ENCODE results near the gene PCNA. TPM values are rescaled to one million over a fixed set of nuclear protein-coding genes. Genes with fewer than 3 reads are reported as not detected.

The PCNA gene
- polyA plus RNA-seq, 1 donor (not counting 4 experiments of a cell fraction or from before 2014, with no cell fraction given): 130 TPM

DNA sequence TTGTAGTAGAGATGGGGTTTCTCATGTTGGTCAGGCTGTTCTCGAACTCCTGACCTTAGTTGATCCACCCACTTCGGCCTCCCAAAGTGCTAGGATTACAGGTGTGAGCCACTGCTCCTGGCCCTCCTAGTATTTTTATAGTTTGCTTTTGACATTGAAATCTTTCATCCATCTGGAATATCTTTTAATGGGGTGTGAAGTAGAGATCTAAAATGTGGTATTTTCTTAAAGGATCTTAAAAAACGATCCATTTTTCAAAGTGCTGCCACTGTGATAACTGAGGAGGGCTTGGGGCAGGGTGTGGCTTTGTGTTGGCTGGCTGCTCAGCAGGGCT, 30.1 kb upstream of the PCNA start:
- dilution Hi-C loops (cut with MboI; ENCODE audit: extremely low pct_ligation_motif_present, low sequenced_read_pairs): no loop called here
- peaks cover 61% of the 10 kb centered on the region for H3K79me2 ChIP-seq (ENCODE audit: control insufficient read depth, insufficient read depth, low read length)
- H3K27me3 ChIP-seq (ENCODE audit: control insufficient read depth, extremely low read depth, insufficient read depth, low read length): no peaks in the 10 kb centered on the region
- DNase-seq (ENCODE audit: low read depth, low spot score) (no peak), FAIRE-seq (no peak)
- H3K9ac ChIP-seq (ENCODE audit: control insufficient read depth, extremely low read depth, insufficient read depth, low read length): no peak overlapping the region
- no peak overlapping the region for H2AFZ ChIP-seq (ENCODE audit: control insufficient read depth, low read length)
- peaks cover 32% of the 10 kb centered on the region for H3K4me1 ChIP-seq (ENCODE audit: control insufficient read depth, extremely low read depth, insufficient read depth, low read length)
- H4K20me1 ChIP-seq (ENCODE audit: control insufficient read depth, extremely low read depth, insufficient read depth, low read length): no peaks in the 10 kb centered on the region
- no peak overlapping the region for H3K27ac ChIP-seq (ENCODE audit: control insufficient read depth, insufficient read depth, low read length)
- no peaks in the 10 kb centered on the region for H3K9me3 ChIP-seq (ENCODE audit: control insufficient read depth, low read depth, low read length)
- H3K4me3 ChIP-seq (ENCODE audit: control insufficient read depth in 2 of 3, extremely low read depth in 1 of 3, insufficient read depth in 2 of 3, low read depth in 1 of 3, low read length in 3 of 3): no peak overlapping the region
- peaks cover 3% of the 10 kb centered on the region for H3K9me1 ChIP-seq (ENCODE audit: control insufficient read depth, extremely low read depth, insufficient read depth, low read length)
- TF ChIP-seq EZH2 (IDR thresholded peaks at IDR 0.05; ENCODE audit: low read length): no peak
- TF ChIP-seq, protein P1, sequence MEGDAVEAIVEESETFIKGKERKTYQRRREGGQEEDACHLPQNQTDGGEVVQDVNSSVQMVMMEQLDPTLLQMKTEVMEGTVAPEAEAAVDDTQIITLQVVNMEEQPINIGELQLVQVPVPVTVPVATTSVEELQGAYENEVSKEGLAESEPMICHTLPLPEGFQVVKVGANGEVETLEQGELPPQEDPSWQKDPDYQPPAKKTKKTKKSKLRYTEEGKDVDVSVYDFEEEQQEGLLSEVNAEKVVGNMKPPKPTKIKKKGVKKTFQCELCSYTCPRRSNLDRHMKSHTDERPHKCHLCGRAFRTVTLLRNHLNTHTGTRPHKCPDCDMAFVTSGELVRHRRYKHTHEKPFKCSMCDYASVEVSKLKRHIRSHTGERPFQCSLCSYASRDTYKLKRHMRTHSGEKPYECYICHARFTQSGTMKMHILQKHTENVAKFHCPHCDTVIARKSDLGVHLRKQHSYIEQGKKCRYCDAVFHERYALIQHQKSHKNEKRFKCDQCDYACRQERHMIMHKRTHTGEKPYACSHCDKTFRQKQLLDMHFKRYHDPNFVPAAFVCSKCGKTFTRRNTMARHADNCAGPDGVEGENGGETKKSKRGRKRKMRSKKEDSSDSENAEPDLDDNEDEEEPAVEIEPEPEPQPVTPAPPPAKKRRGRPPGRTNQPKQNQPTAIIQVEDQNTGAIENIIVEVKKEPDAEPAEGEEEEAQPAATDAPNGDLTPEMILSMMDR (optimal IDR thresholded peaks at IDR 0.05 in 1 of 3, IDR thresholded peaks at IDR 0.05 in 1 of 3, conservative IDR thresholded peaks at IDR 0.05 in 1 of 3; ENCODE audit: extremely low read depth in 1 of 3, insufficient read depth in 2 of 3, low read length in 3 of 3): no peak
- H3K36me3 ChIP-seq (ENCODE audit: control insufficient read depth in 2 of 2, extremely low read depth in 1 of 2, insufficient read depth in 2 of 2, low read length in 2 of 2): no peaks in the 10 kb centered on the region
- H3K4me2 ChIP-seq (ENCODE audit: control insufficient read depth, extremely low read depth, insufficient read depth, low read depth, low read length): no peak overlapping the region

DNA sequence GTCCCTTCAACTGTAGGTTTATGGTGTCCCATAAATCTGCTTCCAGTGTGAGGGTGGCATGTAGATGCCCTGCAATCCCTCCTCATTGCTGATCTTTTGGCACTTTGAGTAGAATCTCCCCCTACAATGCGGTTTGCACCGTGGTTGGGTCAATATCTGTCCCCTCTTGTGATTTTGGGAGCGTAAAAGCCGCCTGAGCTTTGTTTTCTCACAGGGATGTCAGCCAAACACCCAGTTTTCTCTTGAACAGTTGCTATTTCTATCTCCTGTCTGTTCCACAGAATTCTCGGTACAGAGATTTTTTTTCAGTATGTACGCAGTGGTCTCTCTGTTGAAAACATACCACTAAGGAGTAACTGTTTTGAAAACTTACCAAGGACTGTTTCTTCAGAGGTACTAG, 28.8 kb upstream of the PCNA start:
- no peak overlapping the region for H3K27ac ChIP-seq (ENCODE audit: control insufficient read depth, insufficient read depth, low read length)
- DNase-seq (ENCODE audit: low read depth, low spot score) (no peak), FAIRE-seq (no peak)
- peaks cover 63% of the 10 kb centered on the region for H3K79me2 ChIP-seq (ENCODE audit: control insufficient read depth, insufficient read depth, low read length)
- H3K4me3 ChIP-seq (ENCODE audit: control insufficient read depth in 2 of 3, extremely low read depth in 1 of 3, insufficient read depth in 2 of 3, low read depth in 1 of 3, low read length in 3 of 3): no peak overlapping the region
- H4K20me1 ChIP-seq (ENCODE audit: control insufficient read depth, extremely low read depth, insufficient read depth, low read length): no peaks in the 10 kb centered on the region
- no peak overlapping the region for H3K4me2 ChIP-seq (ENCODE audit: control insufficient read depth, extremely low read depth, insufficient read depth, low read depth, low read length)
- peaks cover 3% of the 10 kb centered on the region for H3K9me1 ChIP-seq (ENCODE audit: control insufficient read depth, extremely low read depth, insufficient read depth, low read length)
- dilution Hi-C loops (cut with MboI; ENCODE audit: extremely low pct_ligation_motif_present, low sequenced_read_pairs): no loop called here
- TF ChIP-seq, protein P1 (optimal IDR thresholded peaks at IDR 0.05 in 1 of 3, IDR thresholded peaks at IDR 0.05 in 1 of 3, conservative IDR thresholded peaks at IDR 0.05 in 1 of 3; ENCODE audit: extremely low read depth in 1 of 3, insufficient read depth in 2 of 3, low read length in 3 of 3): no peak
- TF ChIP-seq EZH2 (IDR thresholded peaks at IDR 0.05; ENCODE audit: low read length): no peak
- H3K4me1 ChIP-seq (ENCODE audit: control insufficient read depth, extremely low read depth, insufficient read depth, low read length): peaks cover 20% of the 10 kb centered on the region
- no peaks in the 10 kb centered on the region for H3K9me3 ChIP-seq (ENCODE audit: control insufficient read depth, low read depth, low read length)
- no peak overlapping the region for H3K9ac ChIP-seq (ENCODE audit: control insufficient read depth, extremely low read depth, insufficient read depth, low read length)
- no peaks in the 10 kb centered on the region for H3K27me3 ChIP-seq (ENCODE audit: control insufficient read depth, extremely low read depth, insufficient read depth, low read length)
- no peak overlapping the region for H2AFZ ChIP-seq (ENCODE audit: control insufficient read depth, low read length)
- no peaks in the 10 kb centered on the region for H3K36me3 ChIP-seq (ENCODE audit: control insufficient read depth in 2 of 2, extremely low read depth in 1 of 2, insufficient read depth in 2 of 2, low read length in 2 of 2)

Measured in keratinocyte (primary cell).